Uterus (tissue), 2 donors: ENCODE results near the gene ACO2.

Experiments used
- CTCF ChIP-seq, 4 experiments: fragments of 200-600 bp in 2 of 4; fragments of 450-650 bp in 2 of 4; sonication (generic) in 2 of 4; IDR thresholded peaks; one replicate each; pipeline ENCODE4 v1.5.1; 2016 to 2019; ENCODE audit warnings: antibody characterized with exemption in 4 of 4, mild to moderate bottlenecking in 2 of 4, moderate library complexity in 1 of 4
- POLR2A ChIP-seq, 2 donors: fragments of 450-650 bp; IDR thresholded peaks; one replicate each; pipeline ENCODE4 v1.6.1; 2016; ENCODE audit warnings: antibody characterized with exemption in 2 of 2, mild to moderate bottlenecking in 1 of 2, moderate library complexity in 1 of 2

GRCh38 chr22:41562461-41562860, 93.5 kb downstream of the ACO2 start:
- TF ChIP-seq CTCF (IDR thresholded peaks at IDR 0.05) (no peak), POLR2A (IDR thresholded peaks at IDR 0.05) (no peak)
